GM18508 (cell line): ENCODE measurements around the gene MT1F.
"Not testable (repeated sequence)": the region's sequence is repeated elsewhere in the genome, so short reads cannot be mapped to it uniquely, and the experiment has no call there.

Source experiments
- ATAC-seq: cut with Tn5 transposase; IDR thresholded peaks from one replicate; pipeline ENCODE4 v1.9.1; 2021; ENCODE audit warnings: moderate number of reproducible peaks; ENCODE audit not compliant: insufficient read depth, unreplicated experiment

The MT1F gene

GRCh38 chr16:56641166-56641565 lies 16.6 kb upstream of the MT1F start:
- ATAC-seq = no peak

DNA sequence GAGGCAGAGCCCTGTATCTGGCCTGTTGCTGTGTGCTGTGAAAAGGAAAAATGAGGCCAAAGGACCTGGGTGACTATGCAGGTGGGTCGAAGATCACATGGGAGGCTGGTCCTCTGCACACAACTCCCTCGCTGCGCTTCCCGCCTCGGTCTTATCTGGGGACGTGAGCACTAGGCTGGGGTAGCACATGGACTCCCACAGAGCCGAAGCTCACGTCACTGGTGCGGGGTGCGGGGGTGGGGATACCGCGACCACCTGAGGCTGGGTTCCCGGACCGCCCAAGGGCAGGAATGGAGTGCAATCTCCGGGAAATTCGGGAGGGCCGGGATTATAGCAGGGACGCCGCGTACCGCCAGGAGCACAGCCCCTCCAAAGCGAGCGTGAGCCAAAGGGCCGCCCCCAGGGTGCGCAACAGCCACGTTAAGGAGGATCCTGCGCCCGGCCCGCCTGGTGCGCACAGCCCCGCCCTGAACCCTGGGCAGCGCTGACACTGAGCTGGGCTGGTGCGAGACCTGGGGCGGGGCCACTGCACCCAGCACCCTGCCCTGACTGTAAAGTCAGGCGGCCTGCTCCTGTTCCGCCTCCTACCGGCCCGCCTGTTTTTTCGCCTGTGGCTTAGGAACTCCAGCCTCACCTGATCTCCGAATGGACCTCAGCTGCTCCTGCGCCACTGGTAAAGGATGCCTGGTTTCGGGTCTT lies 14.5 kb upstream of the MT1F start:
- no peak for ATAC-seq

GRCh38 chr16:56643833-56644232 lies 13.9 kb upstream of the MT1F start:
- no peak for ATAC-seq

DNA sequence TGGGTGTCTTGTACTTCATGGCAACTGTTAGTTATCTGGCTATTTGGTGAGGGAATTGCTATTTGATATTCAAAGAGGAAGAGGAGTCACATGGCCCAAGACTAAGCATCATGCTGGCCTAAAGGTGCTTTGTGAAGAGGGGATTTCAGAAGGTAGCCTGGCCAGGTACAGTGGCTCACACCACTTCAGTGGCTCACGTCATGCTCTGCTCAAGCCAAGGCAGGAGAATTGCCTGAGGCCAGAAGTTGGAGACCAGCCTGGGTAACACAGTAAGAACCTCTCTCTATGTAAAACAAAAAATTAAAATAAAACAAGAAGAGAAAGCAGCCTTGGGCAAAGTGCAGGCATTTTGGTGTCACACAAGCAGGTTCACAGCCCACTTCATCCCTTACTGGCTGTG lies 12.4 kb upstream of the MT1F start:
- ATAC-seq = no peak

DNA sequence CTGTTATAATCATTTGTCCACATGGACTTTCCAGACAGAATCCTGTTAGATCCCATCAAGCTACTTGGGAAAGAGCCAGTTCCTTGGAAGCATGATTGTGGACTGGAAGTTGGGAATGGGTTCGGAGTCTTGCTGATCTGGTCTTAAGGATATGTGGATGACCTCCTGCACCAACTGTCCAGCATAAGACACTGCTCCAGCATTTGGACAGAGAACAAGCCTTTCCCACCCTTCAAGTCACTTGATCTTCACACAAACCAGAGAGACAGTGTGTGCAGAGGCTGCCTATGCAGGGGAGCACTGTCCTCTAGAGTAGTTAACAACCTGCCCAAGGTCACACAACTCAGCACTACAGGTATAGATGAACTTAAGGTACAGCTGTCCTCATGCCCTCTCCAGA lies 11.9 kb upstream of the MT1F start:
- ATAC-seq = no peak

DNA sequence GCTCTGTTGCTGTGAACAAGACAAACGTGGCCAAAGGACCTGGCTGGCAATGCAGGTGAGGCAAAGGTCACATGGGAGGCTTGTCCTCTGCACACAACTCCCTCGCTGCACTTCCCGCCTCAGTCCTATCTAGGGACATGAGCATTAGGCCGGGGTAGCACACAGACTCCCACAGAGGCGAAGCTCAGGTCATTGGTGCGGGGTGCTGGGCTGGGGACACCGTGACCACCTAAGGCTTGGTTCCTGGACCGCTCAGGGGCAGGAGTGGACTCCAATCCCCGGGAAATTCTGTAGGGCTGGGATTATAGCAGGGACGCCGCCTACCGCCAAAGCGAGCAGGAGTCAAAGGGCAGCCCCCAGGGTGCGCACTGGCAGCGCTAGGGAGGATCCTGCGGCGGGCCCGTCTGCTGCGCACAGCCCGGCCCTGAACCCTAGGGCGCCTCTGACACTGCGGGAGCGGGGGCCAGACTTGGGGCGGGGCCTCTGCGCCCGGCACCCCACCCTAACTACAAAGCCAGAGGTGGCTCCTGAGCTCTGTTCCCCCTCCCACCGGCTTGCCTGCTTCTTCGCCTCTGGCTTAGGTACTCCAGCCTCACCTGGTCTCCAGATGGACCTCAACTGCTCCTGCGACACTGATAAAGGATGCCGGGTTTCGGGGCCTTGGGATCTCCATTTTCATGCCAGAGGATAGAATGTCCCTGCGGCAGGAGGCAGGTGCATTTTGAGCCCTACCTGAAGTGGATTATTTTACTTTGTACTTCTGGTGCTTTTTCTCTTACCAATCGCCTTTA lies 9.9 kb upstream of the MT1F start:
- no peak for ATAC-seq

- ATAC-seq = no peak
Observed at GRCh38 chr16:56649271-56649670, 8.5 kb upstream of the MT1F start.

DNA sequence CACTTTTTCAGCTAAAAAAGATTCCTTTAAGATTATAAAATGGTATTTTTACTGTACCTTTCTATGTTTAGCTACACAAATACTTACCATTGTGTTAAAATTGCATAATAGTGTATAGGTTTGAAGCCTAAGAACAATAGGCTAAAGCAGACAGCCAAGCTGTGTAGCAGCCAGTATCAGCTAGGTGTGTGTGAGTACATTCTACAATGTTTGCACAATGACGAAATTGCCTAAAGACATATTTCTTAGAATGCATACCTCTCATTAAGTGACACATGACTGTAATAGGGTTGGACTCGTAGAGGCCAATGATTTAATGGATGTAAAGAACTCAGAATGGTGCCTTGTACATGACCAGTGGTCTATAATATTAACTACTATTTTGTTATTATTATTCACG lies 7.9 kb upstream of the MT1F start:
- no peak for ATAC-seq

DNA sequence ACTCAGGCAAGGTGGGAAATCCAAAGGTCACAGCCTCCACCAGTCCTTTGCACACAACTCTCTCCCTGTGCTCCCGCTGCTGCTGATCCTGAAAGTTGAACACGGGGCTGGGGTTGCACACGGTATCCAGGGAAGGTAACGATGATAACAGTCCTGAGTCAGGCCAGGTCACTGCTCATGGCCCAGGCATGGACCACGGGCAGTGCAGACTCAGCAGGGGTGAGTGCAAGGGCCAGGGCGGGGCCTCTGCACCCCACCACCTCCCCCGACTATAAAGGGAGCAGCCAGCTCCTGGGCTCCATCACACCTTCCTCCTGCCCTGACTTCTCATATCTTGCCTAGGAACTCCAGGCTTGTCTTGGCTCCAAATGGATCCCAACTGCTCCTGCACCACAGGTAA lies 6.2 kb upstream of the MT1F start, which contains the start of gene MT1B:
MT1B (plus strand) TSS at position 301 of the 400 bp plus-strand sequence; CDS start at position 369, 68 bp downstream.
- ATAC-seq = no peak

DNA sequence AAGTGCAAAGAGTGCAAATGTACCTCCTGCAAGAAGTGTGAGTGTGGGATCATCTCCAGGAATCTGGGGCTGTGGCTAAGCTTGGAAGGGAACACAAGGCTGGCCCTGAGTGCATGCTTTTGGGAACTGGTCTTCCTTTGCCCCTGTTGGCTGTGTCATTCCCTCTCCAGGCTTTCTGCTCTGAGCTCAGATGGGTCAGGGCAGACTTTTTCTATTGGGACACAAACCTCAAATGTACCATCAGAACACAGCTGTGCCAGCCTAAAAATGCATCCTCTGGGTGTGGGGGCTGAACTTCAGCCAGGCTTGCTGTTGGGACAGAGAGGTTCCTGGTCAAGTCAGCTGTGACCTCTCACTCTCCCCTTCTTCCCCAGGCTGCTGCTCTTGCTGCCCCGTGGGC lies 5.2 kb upstream of the MT1F start:
- no peak for ATAC-seq

DNA sequence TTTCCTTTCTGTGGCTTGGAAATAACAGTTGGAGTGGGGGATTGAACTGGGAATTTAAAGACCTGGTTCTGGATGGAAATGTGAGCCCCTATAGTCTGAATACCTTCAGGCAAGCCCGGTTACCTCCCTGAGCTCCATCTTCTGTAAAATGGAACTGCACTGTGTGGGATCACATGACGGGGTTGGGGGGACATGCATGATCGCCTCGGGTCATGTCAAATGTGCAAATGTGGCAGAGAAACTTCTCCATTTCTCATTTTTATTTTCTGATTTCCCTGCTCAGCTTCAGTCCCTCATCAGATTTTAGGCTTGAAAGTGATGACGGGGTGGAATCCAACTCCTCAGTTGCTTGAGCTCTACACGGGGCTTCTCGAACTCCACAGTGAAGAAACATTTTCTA lies 4.5 kb upstream of the MT1F start:
- no peak for ATAC-seq

GRCh38 chr16:56658327-56658875 lies 642 bp downstream of the MT1F start:
- ATAC-seq = no peak

DNA sequence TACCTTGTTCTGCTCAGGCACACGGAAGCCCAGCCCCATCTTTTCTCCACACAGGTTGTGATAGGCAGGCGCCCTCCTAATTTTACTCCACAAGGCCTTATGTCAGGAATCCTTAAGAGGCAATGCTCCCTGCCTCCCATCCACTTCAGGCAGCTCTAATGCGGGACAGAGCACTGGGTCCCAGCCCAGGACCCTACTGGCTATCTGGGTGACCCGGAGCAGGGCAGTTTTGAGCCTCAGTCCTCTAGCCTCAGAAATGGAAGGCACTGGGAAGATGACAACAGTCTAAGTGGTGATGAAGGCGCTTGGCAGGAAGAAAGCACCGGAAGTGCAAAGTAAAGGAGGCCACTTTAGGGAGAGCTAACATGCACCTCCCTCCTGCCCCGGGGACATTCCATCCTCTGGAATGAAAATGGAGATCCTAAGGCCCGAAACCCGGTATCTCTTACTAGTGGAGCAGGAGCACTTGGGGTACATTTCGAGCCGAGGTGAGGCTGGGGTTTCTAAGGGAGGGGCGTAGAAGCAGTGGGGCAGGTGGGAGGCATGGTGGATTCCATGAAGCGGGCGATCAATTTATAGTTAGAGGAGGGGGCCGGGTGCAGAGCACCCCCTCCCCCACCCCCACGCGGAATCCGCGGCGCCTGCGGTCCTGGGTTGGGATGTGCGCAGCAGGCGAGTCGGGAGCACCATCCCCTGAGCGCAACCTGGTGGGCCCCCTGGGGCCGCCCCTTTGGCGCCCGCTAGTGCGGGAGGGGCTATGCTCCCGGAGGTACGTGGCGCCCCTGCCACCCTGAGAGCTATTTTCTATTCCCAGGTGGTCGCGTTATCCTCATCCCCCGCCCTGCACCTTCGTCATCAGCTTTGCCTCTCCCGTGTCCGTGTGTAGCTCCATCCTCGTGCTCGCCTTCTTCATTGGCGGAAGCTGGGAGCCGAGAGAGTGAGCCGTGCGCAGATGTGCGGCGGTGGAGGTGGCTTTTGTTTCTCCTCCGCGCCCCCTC lies 4.9 kb downstream of the MT1F start:
- ATAC-seq = no peak

DNA sequence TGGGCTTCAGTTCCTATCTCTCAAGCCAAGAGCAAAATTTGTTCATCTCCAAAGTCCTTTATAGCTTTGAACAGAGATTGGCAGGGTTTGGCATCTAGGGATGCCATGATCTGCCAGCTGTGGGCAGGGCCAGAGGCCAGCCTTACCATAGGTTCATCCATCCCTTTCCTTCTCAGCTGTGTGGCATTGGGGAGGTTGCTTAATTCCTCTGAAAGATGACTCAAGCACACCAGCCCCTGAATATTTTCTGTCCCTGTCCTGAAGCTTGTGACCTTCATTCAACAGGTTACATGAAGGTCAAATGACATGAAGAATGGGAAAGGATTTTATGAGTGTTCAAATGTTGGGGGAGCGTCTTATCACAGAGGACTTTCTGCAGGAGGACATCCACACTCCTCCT lies 6.7 kb downstream of the MT1F start:
- ATAC-seq = no peak

DNA sequence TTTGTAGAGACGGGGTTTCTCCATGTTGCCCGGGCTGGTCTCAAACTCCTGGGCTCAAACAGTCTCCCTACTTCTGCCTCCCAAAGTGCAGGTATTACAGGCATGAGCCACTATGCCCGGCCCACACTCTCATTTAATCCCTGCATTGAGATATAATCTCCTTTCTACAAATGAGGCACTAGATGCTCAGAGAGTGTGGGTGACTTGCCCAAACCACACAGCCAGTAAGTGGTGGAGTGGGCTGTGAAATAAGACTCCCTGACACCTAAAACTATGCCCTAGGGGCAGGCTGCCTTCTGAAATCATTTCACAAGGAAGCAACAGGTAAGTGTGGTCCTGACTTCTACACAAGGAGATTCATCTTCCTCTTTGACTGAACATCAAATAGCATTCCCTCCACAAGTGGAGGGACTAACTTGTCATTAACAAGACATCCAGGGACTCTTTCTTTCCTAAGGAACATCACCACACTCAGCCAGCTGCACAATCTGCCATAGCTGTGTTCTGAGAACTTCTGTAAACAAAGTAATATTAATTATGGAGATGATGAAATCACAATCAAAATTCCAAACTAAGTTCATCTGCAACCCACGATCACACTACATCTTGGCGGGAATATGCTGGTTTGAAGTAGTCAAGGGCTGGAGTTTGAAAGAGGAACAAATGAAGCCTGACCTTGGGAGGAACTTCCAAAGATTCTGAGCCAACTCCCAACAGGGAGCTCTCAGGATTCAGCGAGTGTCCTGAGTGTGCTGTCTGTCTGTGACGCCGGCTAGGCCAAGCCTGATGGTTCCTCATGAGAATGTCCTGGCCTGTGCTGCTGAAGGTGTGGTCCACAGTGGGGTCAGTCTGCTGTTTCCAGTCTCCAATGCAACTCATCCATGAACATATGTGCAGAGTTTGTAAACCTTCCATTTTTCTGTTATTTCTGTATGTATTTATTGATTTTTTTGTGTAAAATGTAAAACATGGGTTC lies 7.8 kb downstream of the MT1F start:
- not testable (repeated sequence) for ATAC-seq

DNA sequence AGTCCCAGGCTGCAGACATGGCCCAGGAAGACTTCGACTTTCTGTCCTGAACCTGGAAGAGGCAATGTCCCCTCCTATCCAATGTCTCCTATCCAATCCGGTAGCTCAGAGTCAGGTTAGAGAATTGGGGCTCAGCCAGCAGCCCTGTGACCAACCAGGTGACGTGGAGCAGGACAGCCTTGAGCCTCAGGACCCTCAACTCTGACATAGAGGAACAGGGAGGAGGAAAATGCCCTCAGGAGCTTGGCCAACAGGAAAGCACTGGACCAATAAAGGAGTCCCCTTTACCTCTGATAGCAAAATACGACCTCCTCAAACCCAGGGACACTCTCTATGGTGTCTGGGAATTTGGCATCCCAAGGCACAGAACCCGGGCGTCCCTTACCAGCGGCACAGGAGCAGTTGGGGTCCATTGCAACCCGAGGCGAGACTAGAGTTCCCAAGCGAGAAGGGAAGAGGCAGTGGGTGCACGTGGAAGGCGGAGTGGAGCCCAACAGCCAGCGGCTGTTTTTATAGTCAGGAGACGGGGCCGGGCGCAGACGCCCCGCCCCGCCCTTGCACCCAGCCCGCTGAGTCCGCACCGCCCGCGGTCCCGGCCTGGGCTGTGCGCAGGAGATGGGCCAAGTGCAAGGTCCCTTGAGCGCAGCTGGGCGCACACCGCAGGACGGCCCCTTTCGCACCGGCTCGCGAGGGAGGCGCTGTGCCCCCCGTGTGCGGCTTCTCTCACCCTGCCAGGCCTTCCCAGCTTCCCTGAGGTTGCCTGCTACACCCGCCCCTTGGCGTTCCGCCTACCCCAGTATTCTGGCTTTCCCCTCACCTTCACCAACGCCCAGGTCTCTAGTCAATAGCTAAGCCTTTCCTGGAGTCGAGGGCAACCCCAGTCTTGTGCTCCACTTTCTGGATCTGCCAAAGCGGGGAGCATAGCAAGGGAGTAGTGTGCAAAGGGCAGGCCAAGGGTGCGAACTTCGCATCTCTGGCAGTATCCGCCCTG lies 10.1 kb downstream of the MT1F start, which contains the start of gene MT1G:
MT1G (minus strand) TSS at position 485 of the 991 bp plus-strand sequence; CDS start at position 413, 72 bp downstream.
- ATAC-seq = no peak

GRCh38 chr16:56669005-56669839 lies 11.5 kb downstream of the MT1F start, which contains the start of gene MT1H:
Gene MT1H (plus strand): TSS chr16:56669814. CDS start chr16:56669885, 71 bp downstream.
- ATAC-seq = no peak
